Ovary (tissue), 9 donors: ENCODE results near the gene ACBD4. TPM values are rescaled to one million over a fixed set of nuclear protein-coding genes. Genes with fewer than 3 reads are reported as not detected.

Source experiments
- DNase-seq, 5 donors: peaks; one replicate each; pipeline ENCODE4 v3.0.0-alpha.2; 2019 to 2020
- H3K27ac ChIP-seq, 2 donors: fragments of 200-600 bp; one replicate each; pipeline versions ENCODE4 v1.5.1 to v1.8.0; 2019 to 2022
- H3K27me3 ChIP-seq: fragments of 200-600 bp; one replicate; pipeline ENCODE4 v1.8.0; 2022
- H3K36me3 ChIP-seq: fragments of 200-600 bp; sonication (generic); one replicate; pipeline ENCODE4 v1.5.1; 2019
- H3K4me1 ChIP-seq: one replicate; pipeline ENCODE4 v1.8.1; 2013; ENCODE audit warnings: mild to moderate bottlenecking, moderate library complexity; ENCODE audit not compliant: insufficient read depth
- H3K4me3 ChIP-seq: fragments of 200-600 bp; sonication (generic); one replicate; pipeline ENCODE4 v1.5.1; 2017
- H3K9me3 ChIP-seq, 2 donors: fragments of 200-600 bp in 1 of 2; sonication (generic) in 1 of 2; one replicate each; pipeline versions ENCODE4 v1.5.1 to v1.8.1; 2013 to 2019; ENCODE audit warnings: mild to moderate bottlenecking in 1 of 2, moderate library complexity in 1 of 2
- EP300 ChIP-seq: sonication (generic); formaldehyde crosslinking; IDR thresholded peaks from one replicate; pipeline ENCODE4 v1.6.1; 2017; ENCODE audit warnings: antibody characterized with exemption
- POLR2A ChIP-seq: fragments of 450-650 bp; IDR thresholded peaks from one replicate; pipeline ENCODE4 v1.6.1; 2017; ENCODE audit warnings: antibody characterized with exemption, mild to moderate bottlenecking, moderate library complexity
- WGBS, 3 donors: extraction: QIAGEN DNeasy Blood & Tissue Kit in 1 of 3; methylation state at CpG; one replicate each; pipeline versions ENCODE4 v1.1.5 to v1.1.7; 2013 to 2017; 5-methylcytosine and 5-hydroxymethylcytosine counted together
- intact Hi-C, 4 donors: fragments of 100-400 bp; cut with DNase I; formaldehyde crosslinking; loops; one replicate each; pipeline versions ENCODE4 v1.11.0 to v1.15.1; 2022 to 2023
- polyA plus RNA-seq, 2 donors: library from polyadenylated mRNA; stranded (reverse); fragments of 200-250 nt in 1 of 2; fragments of 350-450 nt in 1 of 2; fragmentation: Illumina TruSeq in 1 of 2; extraction: RNeasy Lipid Tissue Mini Kit (QIAGEN cat#74804) in 1 of 2; gene quantifications; one replicate each; pipeline ENCODE4 v1.2.3, GENCODE V29; 2013 to 2014
- total RNA-seq, 7 donors: library from RNA; depleted of rRNA in 2 of 7; stranded (reverse); fragments of >200 nt in 2 of 7; fragmentation: NEBNext Ultra II Directional in 3 of 7; extraction: Animal tissue kit (Norgen Biotek cat#: 25700) in 3 of 7; gene quantifications; one replicate each; pipeline versions ENCODE4 v1.1.0 to v1.2.4, GENCODE V29; 2016 to 2023
- TF ChIP-seq, protein P1 (sequence below), 3 donors: fragments of 450-650 bp in 2 of 3; fragments of 200-600 bp in 1 of 3; IDR thresholded peaks; one replicate each; pipeline versions ENCODE4 v1.5.1 to v1.8.0; 2016 to 2022; ENCODE audit warnings: antibody characterized with exemption in 3 of 3, mild to moderate bottlenecking in 1 of 3
- donor health status: DM: no; HTN: no; CAD: no; lungs with moderate emphysema.
- donor health status: DM: no; HTN: no; CAD: no.
- donor health status: Bipolar disorder and iron deficiency.
- donor health status: DM: yes; HTN: yes; CAD: no.
- donor health status: DM: no; HTN: no; CAD: no.
- donor health status: DM: yes; HTN: yes; CAD: no.

Gene ACBD4
- total and polyA plus RNA-seq, 9 donors: 11.0 to 24.5 (median 18.5) TPM

DNA sequence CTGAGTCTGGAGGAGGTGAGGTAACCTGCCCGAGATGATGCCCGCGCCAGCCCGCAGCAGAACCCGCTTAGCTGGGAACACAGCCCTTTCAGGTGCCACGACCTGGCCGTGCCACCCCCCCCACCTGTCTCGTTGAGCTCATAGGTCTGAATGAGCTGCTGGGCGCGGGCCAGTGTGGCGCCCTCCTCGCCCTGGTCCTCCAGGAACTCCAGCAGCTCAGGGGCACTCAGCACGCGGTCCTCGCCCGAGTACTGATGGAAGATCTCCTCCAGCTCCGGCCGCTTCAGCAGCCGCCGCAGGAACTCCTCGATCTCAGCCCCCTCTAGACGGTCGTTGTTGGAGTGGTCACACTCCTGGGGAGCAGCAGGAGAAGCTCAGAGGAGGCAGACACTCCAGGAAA is 16.8 kb upstream of the ACBD4 start:
- Histone ChIP-seq H3K36me3 (no peaks in the 10 kb centered on the region), H3K27ac (no peak overlapping the region), H3K4me3 (no peak overlapping the region), H3K9me3 (no peaks in the 10 kb centered on the region), H3K27me3 (no peaks in the 10 kb centered on the region), H3K4me1 (peaks cover 1% of the 10 kb centered on the region)
- WGBS, 3 donors: 89 to 95% (median 93%) methylated on average over 23 of the region's 23 CpGs
- DNase-seq: no peak
- TF ChIP-seq POLR2A: no peak
- no peak for TF ChIP-seq EP300
- TF ChIP-seq, protein P1, sequence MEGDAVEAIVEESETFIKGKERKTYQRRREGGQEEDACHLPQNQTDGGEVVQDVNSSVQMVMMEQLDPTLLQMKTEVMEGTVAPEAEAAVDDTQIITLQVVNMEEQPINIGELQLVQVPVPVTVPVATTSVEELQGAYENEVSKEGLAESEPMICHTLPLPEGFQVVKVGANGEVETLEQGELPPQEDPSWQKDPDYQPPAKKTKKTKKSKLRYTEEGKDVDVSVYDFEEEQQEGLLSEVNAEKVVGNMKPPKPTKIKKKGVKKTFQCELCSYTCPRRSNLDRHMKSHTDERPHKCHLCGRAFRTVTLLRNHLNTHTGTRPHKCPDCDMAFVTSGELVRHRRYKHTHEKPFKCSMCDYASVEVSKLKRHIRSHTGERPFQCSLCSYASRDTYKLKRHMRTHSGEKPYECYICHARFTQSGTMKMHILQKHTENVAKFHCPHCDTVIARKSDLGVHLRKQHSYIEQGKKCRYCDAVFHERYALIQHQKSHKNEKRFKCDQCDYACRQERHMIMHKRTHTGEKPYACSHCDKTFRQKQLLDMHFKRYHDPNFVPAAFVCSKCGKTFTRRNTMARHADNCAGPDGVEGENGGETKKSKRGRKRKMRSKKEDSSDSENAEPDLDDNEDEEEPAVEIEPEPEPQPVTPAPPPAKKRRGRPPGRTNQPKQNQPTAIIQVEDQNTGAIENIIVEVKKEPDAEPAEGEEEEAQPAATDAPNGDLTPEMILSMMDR (IDR thresholded peaks at IDR 0.05): no peak
- intact Hi-C loops: loop anchor here in 1 of 4 donors (10.0 kb wide), 1 partner anchor 204 kb away; the partner anchor contains the start of gene GFAP

DNA sequence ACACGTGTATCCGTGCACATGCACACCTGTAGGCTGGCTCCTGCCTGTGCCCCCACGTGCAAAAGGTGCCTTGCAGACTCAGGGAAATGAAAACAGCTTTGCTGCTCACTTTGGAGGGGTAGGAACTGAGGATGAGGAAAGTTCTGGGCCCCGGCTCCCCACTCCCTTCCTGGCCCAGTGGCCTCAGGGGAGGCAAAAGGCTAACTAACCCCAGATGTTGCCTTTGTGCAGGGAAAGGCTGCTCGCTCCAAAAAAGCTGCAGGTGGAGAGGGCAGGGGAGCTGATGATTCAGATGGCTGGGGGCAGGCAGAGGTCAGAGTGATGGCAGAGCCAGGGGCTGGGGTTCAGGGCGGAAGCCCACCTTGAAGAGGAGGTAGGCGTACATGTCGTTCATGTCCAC is 15.5 kb upstream of the ACBD4 start:
- no peak for TF ChIP-seq POLR2A
- TF ChIP-seq EP300: no peak
- 79 to 86% (median 82%) methylated on average over 8 of the region's 8 CpGs for WGBS, 3 donors
- no peak overlapping the region for H3K27ac ChIP-seq
- peaks cover 12% of the 10 kb centered on the region for H3K4me1 ChIP-seq
- H3K9me3 ChIP-seq: no peaks in the 10 kb centered on the region
- DNase-seq: no peak
- no peak overlapping the region for H3K4me3 ChIP-seq
- no peaks in the 10 kb centered on the region for H3K36me3 ChIP-seq
- no peaks in the 10 kb centered on the region for H3K27me3 ChIP-seq
- intact Hi-C loops: loop anchor here in 2 of 4 donors (10.0 kb wide), 2 partner anchors 195 to 205 kb away; partner anchors contain the start of gene GFAP (in 1 of the 2)

- intact Hi-C loops: loop anchor here in 1 of 4 donors (10.0 kb wide), 1 partner anchor 196 kb away; no protein-coding TSS in a partner anchor
- peak in 1 of 5 donors; percentile 26 for DNase-seq
- Histone ChIP-seq H3K27me3 (no peaks in the 10 kb centered on the region), H3K4me3 (no peak overlapping the region), H3K4me1 (peaks cover 12% of the 10 kb centered on the region), H3K27ac (no peak overlapping the region), H3K36me3 (no peaks in the 10 kb centered on the region), H3K9me3 (no peaks in the 10 kb centered on the region)
- 86 to 94% (median 93%) methylated on average over 6 to 22 of the region's 22 CpGs for WGBS, 3 donors
- TF ChIP-seq, protein P1 (IDR thresholded peaks at IDR 0.05): no peak
- no peak for TF ChIP-seq POLR2A
- no peak for TF ChIP-seq EP300
These were observed 14.9 kb upstream of the ACBD4 start for GRCh38 chr17:45120558-45120957.

DNA sequence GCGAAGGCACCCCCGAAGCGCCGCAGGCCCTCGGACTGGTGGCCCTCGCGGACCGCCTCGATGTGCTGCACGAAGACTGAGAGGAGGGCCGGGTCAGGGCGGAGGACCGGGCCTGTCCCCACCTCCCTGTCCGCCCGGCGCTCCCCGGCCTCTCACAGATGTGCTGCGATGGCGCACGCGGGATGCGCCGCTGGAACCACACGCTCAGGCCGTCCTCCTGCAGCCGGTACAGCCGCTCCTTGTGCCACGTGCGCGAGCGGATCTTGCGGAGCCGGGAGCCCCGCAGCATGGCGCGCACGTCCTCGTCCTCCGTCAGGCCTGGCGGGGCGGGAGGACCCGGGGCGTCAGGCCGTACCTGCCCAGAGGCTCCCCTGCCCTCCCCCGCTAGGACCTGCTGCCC is 14.4 kb upstream of the ACBD4 start:
- TF ChIP-seq, protein P1 (IDR thresholded peaks at IDR 0.05): no peak
- TF ChIP-seq POLR2A (no peak), EP300 (no peak)
- no peak overlapping the region for H3K4me3 ChIP-seq
- H3K4me1 ChIP-seq: peaks cover 12% of the 10 kb centered on the region
- H3K36me3 ChIP-seq: no peaks in the 10 kb centered on the region
- DNase-seq: peak in 1 of 5 donors; percentile 28
- H3K27me3 ChIP-seq: no peaks in the 10 kb centered on the region
- no peaks in the 10 kb centered on the region for H3K9me3 ChIP-seq
- WGBS, 3 donors: 76 to 87% (median 85%) methylated on average over 31 to 45 of the region's 45 CpGs
- intact Hi-C loops: loop anchor here in 1 of 4 donors (10.0 kb wide), 1 partner anchor 196 kb away; no protein-coding TSS in a partner anchor
- no peak overlapping the region for H3K27ac ChIP-seq

DNA sequence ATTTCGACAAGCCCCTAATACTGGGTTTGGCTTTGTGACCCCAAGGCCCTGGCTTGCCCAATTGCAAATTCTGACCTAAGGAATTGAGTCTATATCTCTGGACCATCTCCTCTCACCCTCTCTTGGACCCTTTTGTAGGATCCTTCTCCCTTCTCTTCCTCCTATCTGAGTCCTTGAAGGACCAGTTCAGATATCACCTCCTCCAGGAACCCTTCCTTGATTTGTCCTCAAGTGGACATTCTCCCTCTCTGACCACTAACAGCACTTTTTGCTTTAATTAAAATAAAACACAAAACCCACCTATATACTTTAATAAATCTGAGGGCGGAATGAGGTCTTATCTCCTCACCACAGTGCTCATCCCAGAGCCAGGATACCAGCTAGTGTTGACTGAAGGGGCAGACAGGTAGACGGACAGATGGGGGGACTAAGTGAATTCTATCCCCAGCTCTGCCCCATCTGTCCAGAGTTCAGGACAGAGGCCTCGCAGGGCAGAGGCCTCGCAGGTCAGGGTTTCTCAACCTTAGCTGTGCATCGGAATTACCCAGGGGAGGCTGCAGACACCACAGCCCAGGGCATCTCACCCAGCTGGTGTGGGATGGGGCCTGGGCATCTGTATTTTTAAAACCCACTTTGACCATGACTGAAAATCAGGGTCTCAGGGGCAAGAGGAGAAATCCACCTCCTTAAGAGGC is 12.3 kb upstream of the ACBD4 start:
- Histone ChIP-seq H3K4me1 (peaks cover 24% of the 10 kb centered on the region), H3K27ac (peak overlapping the region in 1 of 2 donors; percentile 25), H3K9me3 (no peaks in the 10 kb centered on the region), H3K36me3 (no peaks in the 10 kb centered on the region), H3K4me3 (no peak overlapping the region), H3K27me3 (no peaks in the 10 kb centered on the region)
- no peak for TF ChIP-seq POLR2A
- TF ChIP-seq EP300: no peak
- TF ChIP-seq, protein P1 (IDR thresholded peaks at IDR 0.05): no peak
- intact Hi-C loops: loop anchor here in 1 of 4 donors (10.0 kb wide), 1 partner anchor 198 kb away; no protein-coding TSS in a partner anchor
- DNase-seq: no peak
- 89 to 91% (median 91%) methylated on average over 6 of the region's 6 CpGs for WGBS, 3 donors
